ENCODE data around the gene GRIK1.

- TF ChIP-seq EP300 (IDR thresholded peaks at IDR 0.05) (no peak), CTCF (IDR thresholded peaks at IDR 0.05) (no peak), POLR2A (IDR thresholded peaks at IDR 0.05) (no peak)
Observed at GRCh38 chr21:29529139-29529538, 410.7 kb downstream of the GRIK1 start.

All from tibial nerve (tissue), 4 donors.